ENCODE data around the gene COPS8. TPM values are rescaled to one million over a fixed set of nuclear protein-coding genes. Genes with fewer than 3 reads are reported as not detected.
A peak's percentile ranks its signal among the peaks of the same experiment; 100 is the strongest.

Gene COPS8
- total and polyA plus RNA-seq, 2 experiments from 2014 or later = 108 to 134 TPM

GRCh38 chr2:237064203-237065070 is 21.3 kb upstream of the COPS8 start:
- DNase-seq (ENCODE audit: low spot score) = no peak
- TF ChIP-seq EZH2 (IDR thresholded peaks at IDR 0.05; ENCODE audit: borderline replicate concordance) (no peak), EZH2phosphoT487 (IDR thresholded peaks at IDR 0.05; ENCODE audit: low read depth, severe bottlenecking, unreplicated experiment) (no peak), CTCF (IDR thresholded peaks at IDR 0.05; ENCODE audit: poor library complexity) (no peak)
- WGBS (ENCODE audit: low lambda C conversion rate, missing lambda C conversion rate) = 89% methylated on average over 24 of the region's 24 CpGs
- Histone ChIP-seq H3K79me2 (no peaks in the 10 kb centered on the region), H3K4me1 (ENCODE audit: insufficient read depth) (peaks cover 6% of the 10 kb centered on the region), H3K4me2 (no peak overlapping the region), H3K9me2 (replicated peaks; ENCODE audit: insufficient read depth) (no peaks in the 10 kb centered on the region), H3K4me3 (no peak overlapping the region), H3K27ac (no peak overlapping the region), H2AFZ (no peak overlapping the region), H4K20me1 (ENCODE audit: insufficient read depth, poor library complexity, severe bottlenecking) (no peaks in the 10 kb centered on the region), H3K27me3 (no peaks in the 10 kb centered on the region), H3K36me3 (replicated peaks; ENCODE audit: insufficient read depth, low read depth) (no peaks in the 10 kb centered on the region), H3K9me3 (ENCODE audit: low read depth) (no peaks in the 10 kb centered on the region)

GRCh38 chr2:237065071-237065377 is 20.7 kb upstream of the COPS8 start:
- no peaks in the 10 kb centered on the region for H4K20me1 ChIP-seq (ENCODE audit: insufficient read depth, poor library complexity, severe bottlenecking)
- H3K4me3 ChIP-seq = no peak overlapping the region
- peaks cover 6% of the 10 kb centered on the region for H3K4me1 ChIP-seq (ENCODE audit: insufficient read depth)
- no peaks in the 10 kb centered on the region for H3K27me3 ChIP-seq
- H2AFZ ChIP-seq = no peak overlapping the region
- no peaks in the 10 kb centered on the region for H3K9me3 ChIP-seq (ENCODE audit: low read depth)
- no peaks in the 10 kb centered on the region for H3K9me2 ChIP-seq (replicated peaks; ENCODE audit: insufficient read depth)
- no peak overlapping the region for H3K4me2 ChIP-seq
- WGBS (ENCODE audit: low lambda C conversion rate, missing lambda C conversion rate) = 74% methylated on average over 2 of the region's 2 CpGs
- no peaks in the 10 kb centered on the region for H3K36me3 ChIP-seq (replicated peaks; ENCODE audit: insufficient read depth, low read depth)
- no peak for TF ChIP-seq EZH2 (IDR thresholded peaks at IDR 0.05; ENCODE audit: borderline replicate concordance)
- DNase-seq (ENCODE audit: low spot score) = no peak
- no peaks in the 10 kb centered on the region for H3K79me2 ChIP-seq
- no peak overlapping the region for H3K27ac ChIP-seq

- WGBS (ENCODE audit: low lambda C conversion rate, missing lambda C conversion rate) = 72% methylated on average over 2 of the region's 2 CpGs
- Histone ChIP-seq H3K27ac (no peak overlapping the region), H3K36me3 (replicated peaks; ENCODE audit: insufficient read depth, low read depth) (no peaks in the 10 kb centered on the region), H3K4me3 (no peak overlapping the region), H3K9me3 (ENCODE audit: low read depth) (no peaks in the 10 kb centered on the region), H3K79me2 (no peaks in the 10 kb centered on the region), H3K9me2 (replicated peaks; ENCODE audit: insufficient read depth) (no peaks in the 10 kb centered on the region), H3K4me2 (no peak overlapping the region), H2AFZ (no peak overlapping the region), H3K4me1 (ENCODE audit: insufficient read depth) (no peaks in the 10 kb centered on the region), H3K27me3 (no peaks in the 10 kb centered on the region), H4K20me1 (ENCODE audit: insufficient read depth, poor library complexity, severe bottlenecking) (no peaks in the 10 kb centered on the region)
- TF ChIP-seq EZH2 (IDR thresholded peaks at IDR 0.05; ENCODE audit: borderline replicate concordance) = no peak
- TF ChIP-seq EZH2phosphoT487 (IDR thresholded peaks at IDR 0.05; ENCODE audit: low read depth, severe bottlenecking, unreplicated experiment) = no peak
- TF ChIP-seq CTCF (IDR thresholded peaks at IDR 0.05; ENCODE audit: poor library complexity) = no peak
- DNase-seq (ENCODE audit: low spot score) = no peak
Measured at GRCh38 chr2:237066396-237066795, 19.3 kb upstream of the COPS8 start.

- H2AFZ ChIP-seq = no peak overlapping the region
- 85% methylated on average over 3 of the region's 3 CpGs for WGBS (ENCODE audit: low lambda C conversion rate, missing lambda C conversion rate)
Measured at GRCh38 chr2:237068005-237068576, 17.6 kb upstream of the COPS8 start.

More at GRCh38 chr2:237068005-237068576, 17.6 kb upstream of the COPS8 start:
- Histone ChIP-seq H3K4me3 (no peak overlapping the region), H3K4me2 (no peak overlapping the region), H3K36me3 (replicated peaks; ENCODE audit: insufficient read depth, low read depth) (no peaks in the 10 kb centered on the region), H3K27ac (no peak overlapping the region), H3K27me3 (no peaks in the 10 kb centered on the region), H3K4me1 (ENCODE audit: insufficient read depth) (peaks cover 4% of the 10 kb centered on the region), H3K79me2 (no peaks in the 10 kb centered on the region), H3K9me3 (ENCODE audit: low read depth) (no peaks in the 10 kb centered on the region), H4K20me1 (ENCODE audit: insufficient read depth, poor library complexity, severe bottlenecking) (no peaks in the 10 kb centered on the region), H3K9me2 (replicated peaks; ENCODE audit: insufficient read depth) (no peaks in the 10 kb centered on the region)
- DNase-seq (ENCODE audit: low spot score) = no peak
- TF ChIP-seq EZH2phosphoT487 (IDR thresholded peaks at IDR 0.05; ENCODE audit: low read depth, severe bottlenecking, unreplicated experiment) (no peak), CTCF (IDR thresholded peaks at IDR 0.05; ENCODE audit: poor library complexity) (peak; percentile 34)

All from hepatocyte (in vitro differentiated cells).